ENCODE results near the gene GNG14.
"Not testable (repeated sequence)": the region's sequence is repeated elsewhere in the genome, so short reads cannot be mapped to it uniquely, and the experiment has no call there.

The GNG14 gene

DNA sequence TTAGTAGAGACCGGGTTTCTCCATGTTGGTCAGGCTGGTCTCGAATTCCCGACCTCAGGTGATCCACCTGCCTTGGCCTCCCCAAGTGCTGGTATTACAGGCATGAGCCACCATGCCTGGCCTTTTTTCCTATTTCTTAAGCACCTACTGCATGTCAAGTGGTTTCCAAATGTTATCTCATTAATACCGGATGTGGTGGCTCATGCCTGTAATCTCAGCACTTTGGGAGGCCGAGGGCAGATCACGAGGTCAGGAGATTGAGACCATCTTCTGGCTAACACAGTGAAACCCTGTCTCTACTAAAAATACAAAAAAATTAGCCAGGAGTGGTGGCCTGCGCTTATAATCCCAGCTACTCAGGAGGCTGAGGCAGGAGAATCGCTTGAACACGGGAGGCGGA lies 37.8 kb downstream of the GNG14 start:
- DNase-seq: not testable (repeated sequence)

GRCh38 chr19:12726988-12727316 lies 39.2 kb downstream of the GNG14 start:
- no peak for DNase-seq

- no peak for DNase-seq
These were observed 40.1 kb downstream of the GNG14 start for GRCh38 chr19:12727745-12728433.

- no peak for DNase-seq
These were observed 42.3 kb downstream of the GNG14 start for GRCh38 chr19:12730064-12730463.

DNA sequence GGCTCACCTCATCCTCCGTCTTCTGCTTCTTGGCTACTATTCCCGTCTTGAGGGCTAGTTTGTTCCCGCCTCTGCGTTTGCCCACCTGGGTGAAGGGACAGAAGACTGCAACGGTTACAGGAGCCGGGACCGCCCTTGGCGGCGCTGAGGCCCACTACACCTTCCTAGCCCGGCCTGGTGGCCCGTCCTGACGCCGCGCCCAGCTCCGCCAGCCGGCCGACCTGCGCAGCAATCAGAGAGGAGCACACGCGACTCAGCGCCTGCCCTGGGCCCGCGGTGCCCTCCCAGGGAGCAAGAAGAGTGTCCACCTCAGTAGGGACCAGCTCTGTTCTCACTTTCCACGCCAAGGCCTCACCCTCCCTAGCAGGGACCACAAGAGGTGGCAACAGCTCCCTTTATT lies 43.5 kb downstream of the GNG14 start:
- no peak for DNase-seq

GRCh38 chr19:12733369-12734214 lies 45.8 kb downstream of the GNG14 start:
- DNase-seq: no peak

- DNase-seq: peak; percentile 99
These were observed 49.4 kb downstream of the GNG14 start, which contains the start of gene GET3 for GRCh38 chr19:12736995-12737834. Gene GET3, plus strand, starts transcription at chr19:12737497. Its CDS starts 9 bp downstream, at chr19:12737506.

DNA sequence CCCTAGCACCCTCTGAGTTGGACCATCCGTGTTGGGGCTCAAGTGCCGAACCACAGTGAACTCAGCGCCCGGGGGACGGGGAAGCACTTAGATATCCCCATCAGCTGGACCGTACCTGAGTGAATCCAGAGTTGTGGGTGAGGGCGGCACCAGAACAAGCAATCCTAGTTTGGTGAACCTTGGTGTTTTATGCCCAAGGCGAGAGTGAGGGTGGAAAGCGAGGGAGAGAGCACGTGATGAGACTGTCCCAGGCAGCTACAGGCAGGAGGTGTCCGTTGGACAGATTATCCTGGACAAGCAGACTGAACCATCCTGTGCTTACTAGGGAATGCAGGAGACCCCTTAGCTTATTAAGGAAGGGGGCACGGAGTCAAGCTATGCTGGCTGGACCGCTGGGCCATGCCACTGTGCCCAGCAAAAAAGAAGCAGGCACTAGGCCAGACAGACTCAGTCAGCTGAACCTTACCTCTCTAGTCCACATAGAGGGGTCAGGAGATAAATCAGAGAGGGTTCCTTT lies 50.1 kb downstream of the GNG14 start:
- DNase-seq: no peak
